Bronchus fibroblast of lung (primary cell): ENCODE data around the gene LRRC8E. TPM values are rescaled to one million over a fixed set of nuclear protein-coding genes. Genes with fewer than 3 reads are reported as not detected.

Source experiments
- total RNA-seq: library from RNA; depleted of rRNA; stranded (reverse); fragments of >200 nt; gene quantifications from 2 replicates; pipeline ENCODE4 v1.2.3, GENCODE V29; 2015

Gene LRRC8E
- total RNA-seq, result 3.7 and 5.9 TPM in 2 replicates

DNA sequence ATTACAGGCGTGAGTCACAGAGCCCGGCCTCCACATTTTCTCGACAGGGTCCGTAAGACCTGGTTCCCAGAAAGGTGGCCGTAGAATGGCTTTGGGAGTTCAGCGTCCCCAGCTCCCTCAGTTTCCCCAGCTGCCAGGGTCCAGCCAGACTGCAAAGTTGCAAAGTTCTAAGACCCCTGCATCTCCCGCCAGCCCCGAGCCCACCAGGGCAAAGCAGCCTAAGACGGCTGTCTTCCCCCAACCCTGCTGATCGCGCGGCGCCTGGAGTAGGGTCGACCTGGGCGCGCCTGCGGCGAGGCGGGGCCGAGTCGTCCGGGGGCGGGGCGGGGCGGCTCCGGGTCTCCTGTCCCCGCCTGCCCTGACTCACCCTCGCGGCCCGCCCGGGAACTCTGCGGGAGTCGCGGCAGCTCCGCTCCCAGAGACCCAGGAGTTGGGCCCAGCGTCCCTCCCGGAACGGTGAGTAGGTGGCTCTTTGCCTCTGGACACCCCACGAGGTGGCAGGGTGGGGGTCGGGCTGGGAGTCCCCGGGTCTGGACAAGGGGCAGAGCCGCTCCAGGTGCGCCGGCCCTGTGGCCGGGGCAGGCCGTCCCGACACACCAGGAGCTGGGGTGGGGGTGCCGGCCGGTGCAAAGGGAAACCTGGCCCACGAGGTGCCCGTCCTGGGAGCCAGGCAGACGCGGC lies at the start of gene LRRC8E:
TSS of gene LRRC8E (plus strand) at position 366 of the 681 bp plus-strand sequence. CDS start 7,094 bp downstream, outside the sequence.

DNA sequence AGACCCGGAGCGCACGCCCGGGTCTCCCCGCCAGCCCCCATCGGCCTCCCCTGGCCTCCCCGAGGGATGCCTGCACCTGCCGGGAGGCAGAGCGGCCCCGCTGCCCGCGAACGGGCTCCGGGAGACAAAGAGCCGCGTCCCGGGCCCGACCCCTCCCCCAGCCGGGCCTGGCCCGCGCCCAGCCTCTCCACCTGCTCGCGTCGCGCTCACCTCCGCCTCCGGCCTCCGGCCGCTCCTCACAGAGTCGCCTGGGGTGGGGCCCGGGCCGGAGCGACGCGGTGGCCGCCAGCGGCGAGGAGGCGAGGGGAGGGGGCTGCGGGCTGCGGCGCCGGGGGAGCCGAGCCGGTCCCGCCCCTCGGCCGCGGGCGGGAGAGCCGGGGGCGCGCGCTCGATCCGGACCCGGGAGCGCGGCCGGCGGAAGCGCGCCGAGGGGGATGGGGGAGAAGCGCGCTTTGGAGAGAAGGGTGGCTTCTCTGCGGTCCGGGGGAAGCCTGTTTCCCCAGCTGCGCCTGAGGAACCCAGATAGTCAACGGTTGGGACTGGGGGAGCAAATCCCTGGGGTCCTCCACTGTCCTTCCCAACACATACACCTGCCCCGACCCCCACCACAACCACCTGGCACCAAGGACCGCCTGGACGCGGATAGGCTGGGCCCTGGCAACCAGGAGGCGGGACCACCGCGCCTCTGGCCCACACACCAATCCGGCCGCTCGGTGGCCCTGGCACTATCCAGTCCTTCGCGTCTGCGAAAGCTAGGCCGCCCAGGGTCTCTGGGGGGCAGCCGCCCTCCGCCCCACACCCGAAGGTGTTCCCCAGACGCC lies 14.0 kb upstream of the LRRC8E start, which contains the start of gene PRR36:
TSS of gene PRR36 (minus strand) at position 315 of the 821 bp plus-strand sequence. CDS start 701 bp downstream, outside the sequence.

DNA sequence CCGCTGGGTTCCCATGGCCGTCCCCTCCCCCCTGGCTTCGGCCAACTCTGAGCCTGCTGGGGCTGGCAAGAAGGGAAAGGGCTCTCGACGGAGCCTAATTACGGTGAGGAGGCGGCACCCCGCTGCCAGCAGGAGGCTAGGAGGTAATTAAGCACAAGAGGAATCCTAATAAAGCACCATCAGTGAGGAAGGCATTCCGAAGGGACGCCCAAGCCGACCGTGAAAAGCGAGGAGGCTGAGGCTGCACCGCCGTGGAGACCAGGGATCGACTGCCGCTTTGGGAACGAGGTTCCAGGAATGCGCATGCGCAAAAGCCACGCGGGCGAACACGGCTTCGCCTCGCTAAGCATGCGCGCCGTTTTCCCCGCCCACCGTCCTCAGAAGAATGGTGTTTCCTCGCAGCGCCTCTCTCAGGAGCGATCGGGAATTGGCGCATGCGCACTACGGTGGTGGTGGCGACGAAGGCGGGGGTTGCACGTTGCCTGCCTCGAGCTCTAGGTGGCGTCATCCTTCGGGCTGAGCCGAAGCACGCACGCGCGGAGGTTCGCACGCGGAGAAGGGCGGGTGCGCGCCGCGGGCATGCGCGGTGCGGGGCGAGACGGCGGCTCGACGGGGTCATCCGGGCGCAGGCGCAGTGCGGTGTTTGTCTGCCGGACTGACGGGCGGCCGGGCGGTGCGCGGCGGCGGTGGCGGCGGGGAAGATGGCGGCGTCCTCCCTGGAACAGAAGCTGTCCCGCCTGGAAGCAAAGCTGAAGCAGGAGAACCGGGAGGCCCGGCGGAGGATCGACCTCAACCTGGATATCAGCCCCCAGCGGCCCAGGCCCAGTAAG lies 15.1 kb downstream of the LRRC8E start, which contains the start of gene MAP2K7:
TSS of gene MAP2K7 (plus strand) at position 634 of the 830 bp plus-strand sequence. CDS start at position 702, 68 bp downstream.

DNA sequence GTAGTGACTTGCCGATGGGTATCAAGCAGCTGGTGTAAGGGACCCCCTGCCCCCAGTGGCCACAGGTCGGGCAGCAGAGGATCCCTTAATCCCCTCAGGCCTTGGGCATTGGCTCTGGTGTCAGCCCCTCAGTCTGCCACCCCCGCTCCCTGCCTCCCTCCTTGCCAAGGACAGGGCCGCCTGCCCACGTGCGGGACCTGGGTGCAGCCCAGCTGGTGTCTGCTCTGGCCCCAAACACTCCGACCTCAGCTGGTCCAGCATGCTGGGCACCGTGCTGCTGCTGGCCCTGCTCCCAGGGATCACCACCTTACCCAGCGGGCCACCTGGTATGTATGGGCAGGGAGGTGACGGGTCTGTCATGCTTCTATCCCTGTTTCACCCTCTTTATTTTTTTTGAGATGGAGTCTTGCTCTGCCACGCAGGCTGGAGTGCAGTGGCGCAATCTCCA lies 26.3 kb downstream of the LRRC8E start, which contains the start of gene TGFBR3L:
TSS of gene TGFBR3L (plus strand) at position 233 of the 448 bp plus-strand sequence.

DNA sequence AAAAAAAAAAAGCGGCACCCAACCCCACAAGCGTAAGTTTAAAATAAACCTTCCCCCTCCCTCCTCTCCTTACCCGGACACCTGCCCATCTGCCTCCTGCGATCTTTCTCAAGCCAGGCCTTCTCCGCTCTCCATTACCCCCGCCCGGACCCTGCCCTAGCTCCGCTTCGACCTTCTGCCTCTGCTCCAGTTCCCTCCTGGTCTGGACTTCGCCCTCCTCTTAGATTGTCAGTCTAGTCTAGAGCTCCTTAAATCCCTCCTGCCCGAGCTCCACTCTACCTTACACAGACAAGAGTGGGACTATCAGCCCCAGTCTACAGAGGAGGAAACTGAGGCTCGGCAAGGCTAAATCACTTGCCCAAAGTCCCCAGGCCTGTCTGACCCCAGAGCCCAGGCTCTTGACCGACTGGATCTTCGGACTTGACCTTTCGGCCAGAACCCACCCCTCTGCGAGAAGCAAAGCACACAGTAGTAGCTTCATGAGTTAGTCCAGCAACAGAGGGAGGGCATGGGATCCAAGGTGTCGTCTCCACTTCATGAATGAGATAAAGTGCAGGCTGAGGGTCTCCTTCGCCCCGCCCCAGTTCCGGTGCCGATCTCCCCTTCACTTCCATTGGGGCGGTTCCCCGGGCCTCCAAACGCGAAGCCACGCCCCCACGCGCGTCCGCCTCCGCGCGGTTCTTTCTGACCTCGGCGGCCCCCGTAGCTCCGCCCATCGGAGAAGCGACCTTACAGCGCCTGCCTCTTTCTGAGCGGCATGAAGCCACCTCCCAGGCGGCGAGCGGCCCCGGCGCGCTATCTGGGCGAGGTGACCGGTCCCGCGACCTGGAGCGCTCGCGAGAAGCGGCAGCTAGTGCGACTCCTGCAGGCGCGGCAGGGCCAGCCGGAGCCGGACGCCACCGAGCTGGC lies 31.6 kb downstream of the LRRC8E start, which contains the start of gene SNAPC2:
TSS of gene SNAPC2 (plus strand) at position 729 of the 909 bp plus-strand sequence. CDS start at position 758, 29 bp downstream.

DNA sequence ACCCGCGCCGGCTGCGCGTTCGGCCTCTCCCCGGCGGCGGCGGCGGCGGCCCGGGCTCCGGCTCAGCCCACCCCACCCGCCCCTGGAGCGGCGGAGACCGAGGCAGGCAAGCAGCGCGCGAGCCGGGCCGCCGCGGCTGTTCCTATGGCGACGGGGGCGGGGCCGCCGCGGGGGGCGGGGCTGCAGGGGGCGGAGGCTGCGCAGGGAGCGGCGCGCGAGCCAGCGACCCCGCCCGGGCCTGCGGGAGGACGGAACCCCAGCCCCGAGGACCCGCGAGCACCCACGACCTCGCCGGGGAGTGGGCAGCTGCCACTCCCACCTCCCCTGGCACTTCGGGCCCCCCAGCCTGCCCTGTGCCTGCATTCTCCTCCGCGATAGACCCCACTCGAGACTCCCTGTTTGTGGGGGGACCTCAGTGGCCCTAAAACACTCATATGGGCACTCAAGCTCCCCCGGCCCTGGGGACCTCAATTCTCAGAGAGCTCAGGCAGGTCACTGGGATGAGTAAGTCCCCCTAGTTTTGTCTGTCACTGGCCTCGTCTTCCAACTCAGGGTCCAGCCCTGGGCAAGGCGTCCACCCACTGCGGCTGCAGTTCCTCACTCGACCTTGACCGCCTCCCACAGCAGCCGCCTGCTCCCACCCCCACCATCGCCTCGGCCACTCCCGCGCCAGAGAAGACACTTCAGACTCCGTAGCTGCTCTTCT lies 37.9 kb downstream of the LRRC8E start, which contains the start of gene CTXN1:
TSS of gene CTXN1 (minus strand) at position 115 of the 706 bp plus-strand sequence. CDS start 597 bp downstream, outside the sequence.

DNA sequence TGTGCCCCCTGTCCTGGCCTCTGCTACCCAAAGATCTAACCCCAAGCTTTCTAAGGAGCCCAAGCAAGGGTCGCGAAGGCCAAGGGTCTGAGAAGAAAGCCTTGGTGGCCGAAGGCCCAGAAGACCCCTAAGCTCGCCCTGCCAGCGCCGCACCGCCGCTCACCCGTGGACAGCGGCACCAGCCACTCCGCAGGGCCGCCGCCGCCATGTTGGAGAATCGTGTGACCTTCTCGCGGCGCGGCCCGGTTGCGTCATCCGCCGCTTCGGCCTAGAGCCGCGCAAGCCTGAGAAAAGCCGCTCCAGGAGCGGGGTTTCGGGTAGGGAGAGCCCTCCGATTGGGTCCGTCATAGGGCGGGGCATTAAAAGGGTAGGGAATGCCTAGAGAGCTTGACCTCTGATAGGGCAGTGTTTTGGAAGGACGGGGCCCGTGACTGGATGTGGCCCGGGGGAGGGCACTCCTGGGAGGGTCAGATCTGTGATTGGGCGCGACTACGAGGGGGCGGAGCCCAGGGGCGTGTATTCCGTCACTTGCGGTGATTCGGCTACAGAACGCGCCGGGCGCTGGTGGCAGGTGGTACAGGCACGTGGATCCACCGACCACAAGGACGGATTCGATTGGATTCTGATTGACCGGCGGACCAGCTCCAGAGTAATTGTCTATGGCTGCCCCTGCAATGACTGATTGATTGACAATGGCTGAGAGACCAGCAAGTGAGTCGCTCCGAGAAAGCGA lies 55.3 kb downstream of the LRRC8E start, which contains the start of gene TIMM44:
TSS of gene TIMM44 (minus strand) at position 223 of the 733 bp plus-strand sequence. CDS start at position 208, 15 bp downstream.

Other genes with a start within 250 kb of the LRRC8E start
- gene RETN, start 219.5 kb upstream of the LRRC8E start, total RNA-seq, result not detected in 2 replicates
- not detected in 2 replicates for gene MCEMP1, start 211.4 kb upstream of the LRRC8E start, total RNA-seq
- gene TRAPPC5, start 207.7 kb upstream of the LRRC8E start, total RNA-seq, result 75.8 and 93.9 TPM in 2 replicates
- gene FCER2, start 186.4 kb upstream of the LRRC8E start, total RNA-seq, result not detected in 2 replicates
- gene CLEC4G, start 156.4 kb upstream of the LRRC8E start, total RNA-seq, result not detected in 2 replicates
- gene CD209, start 141.0 kb upstream of the LRRC8E start, total RNA-seq, result not detected in 2 replicates
- gene CLEC4M, start 125.3 kb upstream of the LRRC8E start, total RNA-seq, result not detected in 2 replicates
- 11.4 and 11.8 TPM in 2 replicates for gene EVI5L, start 58.3 kb upstream of the LRRC8E start, total RNA-seq
- not detected in 2 replicates for gene PRR36, start 14.1 kb upstream of the LRRC8E start, total RNA-seq
- 8.6 and 10.8 TPM in 2 replicates for gene MAP2K7, start 15.4 kb downstream of the LRRC8E start, total RNA-seq
- gene TGFBR3L, start 26.3 kb downstream of the LRRC8E start, total RNA-seq, result 1.0 and 6.9 TPM in 2 replicates
- gene SNAPC2, start 31.8 kb downstream of the LRRC8E start, total RNA-seq, result 32.8 and 34.6 TPM in 2 replicates
- 3.4 and 4.4 TPM in 2 replicates for gene CTXN1, start 37.6 kb downstream of the LRRC8E start, total RNA-seq
- 56.2 and 56.8 TPM in 2 replicates for gene TIMM44, start 55.2 kb downstream of the LRRC8E start, total RNA-seq
- 42.0 and 57.5 TPM in 2 replicates for gene ELAVL1, start 117.1 kb downstream of the LRRC8E start, total RNA-seq
- not detected in 2 replicates for gene CCL25, start 164.2 kb downstream of the LRRC8E start, total RNA-seq